Astrocyte of the cerebellum (primary cell): ENCODE measurements around the gene MAMDC2.

ENCODE experiments used
- DNase-seq: peaks from one replicate; pipeline ENCODE4 v3.0.0-alpha.2; 2011; ENCODE audit warnings: low read depth
- H3K4me3 ChIP-seq: 2 replicates; pipeline ENCODE4 v1.5.1; 2011; ENCODE audit warnings: mild to moderate bottlenecking, low read depth, low read length, moderate library complexity
- in situ Hi-C: cut with HindIII; loops from 2 replicates; pipeline ENCODE4 v1.10.0; 2017; ENCODE audit warnings: low sequenced_read_pairs
- TF ChIP-seq, protein P1 (sequence below): IDR thresholded peaks from 2 replicates; pipeline ENCODE4 v1.5.1; 2012; ENCODE audit warnings: low read length, low read depth, moderate library complexity, mild to moderate bottlenecking; ENCODE audit errors: missing control alignments

MAMDC2 gene

DNA sequence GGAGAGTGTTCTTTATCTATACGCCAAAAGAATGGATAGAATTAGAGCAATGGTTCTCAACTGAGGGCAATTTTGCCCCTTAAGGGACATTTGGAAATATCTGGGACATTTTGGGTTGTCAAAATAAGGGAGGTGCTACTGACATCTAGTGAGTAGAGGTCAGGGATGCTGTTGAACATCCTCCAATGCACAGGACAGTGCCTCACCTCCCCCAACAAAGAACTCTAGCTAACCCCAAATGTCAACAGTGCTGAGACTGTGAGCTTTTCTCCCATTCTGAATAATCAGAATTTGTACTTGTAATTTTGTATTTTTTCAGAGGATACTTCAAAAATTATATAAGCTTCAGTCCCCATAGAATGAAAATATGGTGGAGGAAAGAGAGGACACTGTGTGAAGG is 206.6 kb downstream of the MAMDC2 start:
- in situ Hi-C loops, result no loop called here
- DNase-seq, result no peak
- TF ChIP-seq, protein P1, sequence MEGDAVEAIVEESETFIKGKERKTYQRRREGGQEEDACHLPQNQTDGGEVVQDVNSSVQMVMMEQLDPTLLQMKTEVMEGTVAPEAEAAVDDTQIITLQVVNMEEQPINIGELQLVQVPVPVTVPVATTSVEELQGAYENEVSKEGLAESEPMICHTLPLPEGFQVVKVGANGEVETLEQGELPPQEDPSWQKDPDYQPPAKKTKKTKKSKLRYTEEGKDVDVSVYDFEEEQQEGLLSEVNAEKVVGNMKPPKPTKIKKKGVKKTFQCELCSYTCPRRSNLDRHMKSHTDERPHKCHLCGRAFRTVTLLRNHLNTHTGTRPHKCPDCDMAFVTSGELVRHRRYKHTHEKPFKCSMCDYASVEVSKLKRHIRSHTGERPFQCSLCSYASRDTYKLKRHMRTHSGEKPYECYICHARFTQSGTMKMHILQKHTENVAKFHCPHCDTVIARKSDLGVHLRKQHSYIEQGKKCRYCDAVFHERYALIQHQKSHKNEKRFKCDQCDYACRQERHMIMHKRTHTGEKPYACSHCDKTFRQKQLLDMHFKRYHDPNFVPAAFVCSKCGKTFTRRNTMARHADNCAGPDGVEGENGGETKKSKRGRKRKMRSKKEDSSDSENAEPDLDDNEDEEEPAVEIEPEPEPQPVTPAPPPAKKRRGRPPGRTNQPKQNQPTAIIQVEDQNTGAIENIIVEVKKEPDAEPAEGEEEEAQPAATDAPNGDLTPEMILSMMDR, result no peak
- no peak overlapping the region for H3K4me3 ChIP-seq

DNA sequence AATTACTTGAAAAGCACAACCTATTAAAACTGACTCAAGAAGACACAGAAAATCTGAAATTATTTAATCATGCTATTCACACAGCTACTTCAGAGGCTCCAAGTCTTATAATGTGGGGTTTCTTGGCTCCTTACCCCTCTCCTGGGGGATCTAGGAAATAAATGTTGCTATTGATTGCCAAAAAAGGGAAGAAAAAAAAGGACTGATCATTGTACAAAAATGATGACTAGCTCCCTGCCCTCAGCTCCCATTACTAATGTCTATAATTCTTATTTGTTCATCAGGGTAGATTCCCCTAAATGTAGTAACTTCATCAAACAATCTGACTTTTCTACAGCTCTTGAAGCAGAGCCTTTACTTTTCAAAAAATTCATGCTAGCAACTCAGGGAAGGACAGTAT is 211.8 kb downstream of the MAMDC2 start:
- no peak for DNase-seq
- no peak overlapping the region for H3K4me3 ChIP-seq
- TF ChIP-seq, protein P1, result no peak
- in situ Hi-C loops, result no loop called here

DNA sequence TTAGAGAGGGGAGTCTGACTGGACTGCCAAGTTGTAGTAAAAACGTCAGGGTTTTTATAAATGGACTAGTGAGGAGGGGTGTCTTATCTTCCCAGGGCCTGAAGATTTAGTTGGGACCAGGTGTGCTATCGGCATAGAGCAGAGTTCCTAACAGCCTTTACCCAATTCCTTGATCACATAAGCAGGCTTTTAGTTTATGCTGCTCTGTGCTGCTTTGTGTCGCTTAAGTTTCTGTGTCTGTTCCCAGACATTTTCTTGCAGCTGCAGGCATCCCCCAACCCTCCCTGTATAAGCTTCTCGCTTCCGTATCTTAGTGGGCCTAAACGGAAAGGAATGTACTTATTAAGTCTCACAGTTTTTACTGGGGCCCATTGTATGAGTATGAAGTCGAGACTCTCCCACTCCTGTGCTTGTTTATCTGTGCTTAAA is 212.5 kb downstream of the MAMDC2 start:
- DNase-seq, result peak; percentile 15
- peak overlapping the region; percentile 11 for H3K4me3 ChIP-seq
- in situ Hi-C loops, result no loop called here
- TF ChIP-seq, protein P1, result no peak

DNA sequence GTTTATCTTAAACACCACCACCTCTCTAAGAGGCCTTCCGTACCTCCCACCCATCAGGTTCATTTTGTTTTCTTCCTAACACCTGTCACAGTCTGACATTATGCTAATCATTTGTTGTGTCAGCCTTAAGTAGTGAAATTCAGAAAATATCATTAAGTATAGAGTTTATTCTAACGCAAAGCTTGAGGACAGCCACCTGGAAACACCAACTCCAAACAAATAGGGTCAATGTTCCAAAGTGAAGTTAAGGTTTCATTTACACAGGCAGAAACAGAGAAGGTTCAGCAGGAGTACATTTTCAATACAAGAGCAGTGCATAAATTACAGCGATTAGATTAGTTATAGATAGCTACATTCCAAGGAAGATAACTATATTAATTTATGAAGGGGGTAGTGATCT is 213.9 kb downstream of the MAMDC2 start:
- TF ChIP-seq, protein P1, result no peak
- H3K4me3 ChIP-seq, result peak overlapping the region; percentile 91
- DNase-seq, result no peak
- in situ Hi-C loops, result no loop called here

DNA sequence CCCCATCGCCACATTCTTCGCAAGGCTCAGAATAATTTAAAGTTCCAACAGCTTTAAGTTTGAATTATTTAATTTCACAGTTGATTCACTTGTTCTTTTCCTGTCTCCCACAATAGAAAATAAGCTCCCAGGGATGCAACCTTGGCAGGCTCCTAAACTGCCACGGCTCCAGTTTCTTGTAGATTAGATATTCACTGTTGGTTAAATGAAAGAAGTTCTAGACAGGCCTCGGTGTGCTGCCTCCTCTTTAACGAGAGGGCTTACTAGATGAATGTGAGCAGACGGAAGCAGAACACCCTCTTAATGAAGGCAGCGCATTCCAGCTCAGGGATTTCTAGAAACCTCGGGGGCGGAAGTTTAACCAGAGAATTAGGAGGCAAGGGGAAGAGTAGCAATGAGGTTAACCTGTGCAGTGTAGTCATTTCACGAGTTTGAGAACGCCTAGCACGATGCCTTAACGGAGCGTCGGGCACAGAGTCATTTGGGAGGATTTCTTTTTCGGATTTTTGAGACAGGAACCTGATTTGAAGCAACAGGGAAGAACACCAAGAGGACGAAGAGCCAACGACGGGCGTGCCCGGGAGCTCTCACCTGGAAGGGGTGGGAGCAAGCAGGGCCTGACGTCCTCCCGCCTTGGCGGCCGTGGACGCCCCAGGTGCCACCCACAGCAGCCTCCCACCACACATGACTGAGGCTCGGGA is 214.5 kb downstream of the MAMDC2 start:
- in situ Hi-C loops, result no loop called here
- DNase-seq, result peak; percentile 8
- H3K4me3 ChIP-seq, result peak overlapping the region; percentile 91
- TF ChIP-seq, protein P1, result no peak

DNA sequence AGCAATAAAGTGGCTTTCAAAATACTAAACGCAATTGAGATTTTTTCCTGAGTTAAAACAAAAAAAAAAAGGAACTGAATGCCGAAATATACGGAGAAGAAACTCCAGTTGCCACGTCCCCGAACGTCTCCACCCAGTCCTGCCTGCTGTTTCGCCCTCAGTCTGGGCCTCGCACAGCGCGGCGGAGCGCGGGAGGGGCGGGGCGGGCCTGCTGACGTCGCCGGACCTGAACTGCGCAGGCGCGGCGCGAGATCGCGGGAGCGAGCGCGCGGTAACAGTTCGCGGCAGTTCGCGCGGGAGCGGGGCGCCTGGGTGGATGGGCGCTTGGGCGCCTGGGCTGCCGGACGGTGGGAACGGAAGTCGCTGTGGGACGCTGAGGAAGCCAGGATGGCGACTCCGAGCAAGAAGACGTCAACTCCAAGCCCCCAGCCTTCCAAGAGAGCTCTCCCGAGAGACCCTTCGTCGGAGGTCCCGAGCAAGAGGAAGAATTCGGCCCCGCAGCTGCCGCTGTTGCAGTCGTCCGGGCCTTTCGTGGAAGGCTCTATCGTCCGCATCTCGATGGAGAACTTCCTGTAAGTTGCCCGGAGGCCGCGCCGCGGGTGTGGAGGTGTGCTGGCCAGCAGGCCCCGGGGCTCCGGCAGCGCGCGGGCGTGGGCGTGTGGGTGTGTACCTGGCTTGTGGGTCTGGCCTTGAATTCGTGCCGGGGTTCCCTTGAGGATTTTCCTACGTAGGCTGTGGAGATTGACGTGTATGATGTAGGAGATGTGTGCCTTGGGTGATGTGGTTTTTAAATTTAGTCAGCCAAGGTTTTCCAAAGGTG is 215.3 kb downstream of the MAMDC2 start, which contains the start of gene SMC5:
TSS of gene SMC5 (plus strand) at position 287 of the 820 bp plus-strand sequence. CDS start at position 388, 101 bp downstream.
- in situ Hi-C loops, result no loop called here
- peak within 1 kb of the TSS; percentile 91 for H3K4me3 ChIP-seq
- peak; percentile 79 for DNase-seq
- TF ChIP-seq, protein P1, result no peak
